ENCODE measurements around the gene F2.

Gene F2

DNA sequence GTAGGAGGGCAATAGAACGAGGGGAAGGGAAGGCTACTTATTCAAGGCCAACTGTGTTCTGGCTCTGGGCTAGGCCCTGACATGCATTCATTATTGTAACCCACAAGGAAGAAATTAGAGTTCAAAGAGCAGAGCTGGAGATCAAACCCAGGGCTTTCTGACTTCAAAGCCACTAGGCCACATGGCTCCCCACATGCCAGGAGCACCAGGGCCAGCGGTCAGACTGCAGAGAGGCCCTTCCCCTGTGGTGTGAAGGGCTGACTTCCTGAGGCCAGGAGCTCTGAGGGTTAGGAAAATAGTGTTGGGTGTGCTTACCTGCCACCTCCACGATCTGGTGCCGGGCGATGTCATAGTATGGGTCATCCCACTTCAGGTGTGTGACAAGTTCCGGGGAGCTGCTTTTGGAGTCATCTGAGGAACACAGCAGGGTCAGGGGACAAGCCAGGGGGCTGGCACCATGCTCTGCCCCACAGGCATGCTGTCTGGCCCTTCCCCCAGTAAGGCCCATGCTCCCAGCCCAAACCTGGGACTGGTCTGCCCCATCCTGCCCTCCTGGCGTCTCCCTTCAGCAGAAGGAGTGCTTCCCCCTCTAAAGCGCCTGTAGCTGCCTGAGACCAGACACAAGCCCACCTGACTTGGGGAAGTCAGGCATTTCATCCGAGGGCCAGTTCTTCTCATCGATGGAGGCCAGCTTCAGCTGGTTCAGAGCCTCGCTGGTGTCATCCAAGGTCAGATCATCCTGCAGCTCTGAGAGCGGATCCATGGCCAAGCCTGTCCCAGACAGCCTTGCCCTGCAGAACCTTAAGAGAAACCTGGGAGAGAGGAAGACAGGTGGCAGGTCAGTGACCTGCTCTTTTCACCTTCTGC, 23.4 kb upstream of the F2 start:
- no peak for DNase-seq (ENCODE audit: low read depth)
- TF ChIP-seq, protein P1, sequence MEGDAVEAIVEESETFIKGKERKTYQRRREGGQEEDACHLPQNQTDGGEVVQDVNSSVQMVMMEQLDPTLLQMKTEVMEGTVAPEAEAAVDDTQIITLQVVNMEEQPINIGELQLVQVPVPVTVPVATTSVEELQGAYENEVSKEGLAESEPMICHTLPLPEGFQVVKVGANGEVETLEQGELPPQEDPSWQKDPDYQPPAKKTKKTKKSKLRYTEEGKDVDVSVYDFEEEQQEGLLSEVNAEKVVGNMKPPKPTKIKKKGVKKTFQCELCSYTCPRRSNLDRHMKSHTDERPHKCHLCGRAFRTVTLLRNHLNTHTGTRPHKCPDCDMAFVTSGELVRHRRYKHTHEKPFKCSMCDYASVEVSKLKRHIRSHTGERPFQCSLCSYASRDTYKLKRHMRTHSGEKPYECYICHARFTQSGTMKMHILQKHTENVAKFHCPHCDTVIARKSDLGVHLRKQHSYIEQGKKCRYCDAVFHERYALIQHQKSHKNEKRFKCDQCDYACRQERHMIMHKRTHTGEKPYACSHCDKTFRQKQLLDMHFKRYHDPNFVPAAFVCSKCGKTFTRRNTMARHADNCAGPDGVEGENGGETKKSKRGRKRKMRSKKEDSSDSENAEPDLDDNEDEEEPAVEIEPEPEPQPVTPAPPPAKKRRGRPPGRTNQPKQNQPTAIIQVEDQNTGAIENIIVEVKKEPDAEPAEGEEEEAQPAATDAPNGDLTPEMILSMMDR (IDR thresholded peaks at IDR 0.05; ENCODE audit: low read depth, low read length, missing control alignments) = no peak
- no peak overlapping the region for H3K4me3 ChIP-seq (ENCODE audit: low read depth, low read length)

DNA sequence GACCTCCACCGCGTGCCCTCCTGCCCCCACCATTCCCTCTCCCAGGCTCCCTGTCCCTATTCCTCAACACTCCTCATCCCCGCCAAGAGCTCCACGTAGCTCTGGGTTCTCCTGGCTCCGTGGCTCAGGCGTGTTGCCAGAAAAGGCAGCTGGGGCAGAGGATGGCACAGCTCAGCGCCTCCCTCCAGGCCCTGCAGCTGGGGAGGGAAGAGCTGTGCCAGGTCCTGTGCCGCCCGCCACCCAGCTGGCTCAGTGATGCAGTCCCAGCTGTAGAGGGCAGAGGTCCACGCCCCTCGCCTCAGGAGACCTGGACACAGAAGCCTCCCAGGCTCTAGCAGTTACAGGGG, 22.8 kb upstream of the F2 start:
- H3K4me3 ChIP-seq (ENCODE audit: low read depth, low read length) = no peak overlapping the region
- DNase-seq (ENCODE audit: low read depth) = no peak
- TF ChIP-seq, protein P1 (IDR thresholded peaks at IDR 0.05; ENCODE audit: low read depth, low read length, missing control alignments) = no peak

DNA sequence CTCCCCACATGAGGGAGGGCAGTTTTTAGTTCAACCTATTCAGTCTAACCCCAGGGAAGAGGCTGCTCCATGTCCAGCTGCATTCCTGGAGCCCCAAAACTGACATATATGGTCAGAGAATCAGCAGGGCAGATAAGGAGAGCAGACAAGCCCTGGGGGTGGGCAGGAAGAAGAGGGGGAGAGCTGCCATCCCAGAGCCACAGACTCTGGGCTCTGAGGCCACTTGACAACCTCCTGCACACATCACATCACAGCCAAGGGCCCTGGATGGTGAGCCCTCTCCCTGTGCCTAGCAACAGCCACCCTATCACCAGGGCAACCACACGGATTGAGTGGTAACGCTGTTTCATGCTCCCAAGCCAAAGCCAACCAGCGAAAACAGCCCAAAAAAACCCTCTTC, 21.7 kb upstream of the F2 start:
- H3K4me3 ChIP-seq (ENCODE audit: low read depth, low read length) = no peak overlapping the region
- TF ChIP-seq, protein P1 (IDR thresholded peaks at IDR 0.05; ENCODE audit: low read depth, low read length, missing control alignments) = no peak
- no peak for DNase-seq (ENCODE audit: low read depth)

DNA sequence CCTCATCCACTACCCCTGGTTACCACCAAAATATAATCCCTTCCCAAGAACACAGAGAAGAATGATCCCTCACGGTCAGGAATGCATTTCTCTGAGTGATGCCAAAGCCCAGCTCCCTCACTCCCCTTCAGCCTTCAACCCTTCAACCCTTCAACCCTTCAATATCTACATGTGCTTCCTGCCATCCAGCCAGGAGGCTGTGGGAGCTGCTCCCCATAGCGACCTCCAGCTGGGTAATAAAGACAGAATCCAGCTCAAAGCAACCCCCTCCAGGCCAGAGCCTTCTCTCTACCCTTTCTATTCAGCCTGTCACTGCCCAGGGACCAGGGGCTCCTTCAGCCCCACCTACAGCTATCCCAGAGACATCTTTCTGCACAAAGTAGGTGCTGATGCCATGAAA, 21.3 kb upstream of the F2 start:
- TF ChIP-seq, protein P1 (IDR thresholded peaks at IDR 0.05; ENCODE audit: low read depth, low read length, missing control alignments) = no peak
- H3K4me3 ChIP-seq (ENCODE audit: low read depth, low read length) = no peak overlapping the region
- DNase-seq (ENCODE audit: low read depth) = no peak

DNA sequence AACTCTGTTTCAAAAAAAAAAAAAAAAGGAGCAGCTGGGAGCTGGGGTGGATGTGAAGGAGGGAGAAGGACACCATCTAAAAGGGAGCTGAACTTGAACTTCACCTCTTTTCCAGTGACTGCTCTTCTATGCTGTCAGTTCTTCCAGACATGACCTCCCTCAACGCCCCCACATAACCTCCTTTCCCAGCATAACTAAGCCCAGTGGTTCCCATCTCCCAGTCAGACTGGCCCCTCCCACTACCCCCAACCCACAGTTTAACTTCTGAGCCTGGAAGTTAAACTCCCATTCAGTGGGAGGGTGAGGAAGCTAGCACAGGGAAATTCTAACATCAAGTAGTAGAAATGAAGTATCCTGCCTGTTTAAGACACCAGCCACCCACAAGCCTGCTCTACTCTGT, 20.4 kb upstream of the F2 start:
- no peak overlapping the region for H3K4me3 ChIP-seq (ENCODE audit: low read depth, low read length)
- DNase-seq (ENCODE audit: low read depth) = no peak
- TF ChIP-seq, protein P1 (IDR thresholded peaks at IDR 0.05; ENCODE audit: low read depth, low read length, missing control alignments) = no peak

DNA sequence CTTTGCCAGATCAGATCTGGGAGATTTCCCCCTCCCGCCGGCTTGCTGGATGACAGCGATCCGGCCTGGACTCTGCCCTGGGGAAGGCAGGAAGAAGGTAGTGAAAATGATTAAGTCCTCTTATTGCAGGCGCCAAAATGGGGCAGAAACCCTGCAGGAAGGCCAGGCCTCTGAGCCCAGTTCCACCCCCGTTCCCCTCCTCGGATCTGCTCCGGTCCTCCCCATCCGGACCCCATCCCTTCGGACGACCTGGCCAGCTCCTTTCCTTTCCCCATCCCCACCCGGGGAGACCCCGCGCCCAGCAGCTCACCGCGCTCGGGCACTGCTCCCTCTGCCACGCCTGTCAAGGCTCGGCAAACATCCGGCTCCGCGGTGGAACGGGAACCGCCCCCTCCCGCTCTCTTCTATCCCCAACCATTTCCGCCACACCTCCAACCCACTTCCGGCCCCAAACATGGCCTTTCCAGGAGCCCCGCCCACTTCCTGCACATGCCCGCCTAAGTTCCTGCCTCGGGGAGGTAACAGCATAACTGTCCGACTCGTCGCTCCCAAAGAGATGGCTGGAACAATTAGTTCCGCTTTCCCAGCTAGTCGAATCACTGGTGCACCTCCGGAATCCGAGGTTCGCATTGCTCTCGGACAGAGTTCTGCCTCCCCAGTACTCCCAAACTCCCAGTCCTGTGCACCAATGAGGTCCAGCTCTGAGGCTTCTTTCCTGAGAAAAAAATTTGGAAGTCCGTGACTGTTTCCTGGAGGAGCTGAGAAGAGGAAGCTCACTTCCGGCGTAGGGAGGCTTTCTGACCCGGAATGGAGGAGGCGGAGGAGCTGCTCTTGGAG, 18.6 kb upstream of the F2 start, which contains the start of the genes ARHGAP1 and ZNF408:
Gene ARHGAP1 (minus strand): TSS at position 379 of the 837 bp plus-strand sequence. CDS start 4,512 bp downstream, outside the sequence.
Gene ZNF408 (plus strand): TSS at position 791 of the 837 bp plus-strand sequence. CDS start 17 bp downstream, at position 808.
- DNase-seq (ENCODE audit: low read depth) = peak; percentile 97
- H3K4me3 ChIP-seq (ENCODE audit: low read depth, low read length) = peak within 1 kb of the TSS; percentile 100
- TF ChIP-seq, protein P1 (IDR thresholded peaks at IDR 0.05; ENCODE audit: low read depth, low read length, missing control alignments) = no peak
